IMR-90 (cell line): ENCODE measurements around the gene CDKAL1.

Source experiments
- CTCF ChIP-seq: conservative IDR thresholded peaks from 2 replicates; pipeline ENCODE4 v1.5.1; 2012; ENCODE audit warnings: mild to moderate bottlenecking, low read depth, low read length, improper control_type of control experiment
- MAFK ChIP-seq: IDR thresholded peaks from 2 replicates; pipeline ENCODE4 v1.6.1; 2012; ENCODE audit warnings: low read depth, low read length, improper control_type of control experiment
- MAZ ChIP-seq: IDR thresholded peaks from 2 replicates; pipeline ENCODE4 v1.6.1; 2012; ENCODE audit warnings: low read depth, mild to moderate bottlenecking, low read length, improper control_type of control experiment, moderate library complexity, borderline replicate concordance
- POLR2A ChIP-seq: IDR thresholded peaks from 2 replicates; pipeline ENCODE4 v1.6.1; 2012; ENCODE audit warnings: mild to moderate bottlenecking, low read depth, low read length
- RCOR1 ChIP-seq: IDR thresholded peaks from 2 replicates; pipeline ENCODE4 v1.6.1; 2012; ENCODE audit warnings: mild to moderate bottlenecking, low read length, improper control_type of control experiment; ENCODE audit not compliant: insufficient replicate concordance
- TF ChIP-seq, protein P1 (sequence below): fragments of 150-350 bp; IDR thresholded peaks from 2 replicates; pipeline ENCODE4 v1.6.1; 2017; ENCODE audit warnings: mild to moderate bottlenecking, antibody characterized with exemption, low read length, low read depth

GRCh38 chr6:21141616-21142303 lies 607.5 kb downstream of the CDKAL1 start:
- no peak for TF ChIP-seq CTCF
- no peak for TF ChIP-seq MAZ
- TF ChIP-seq POLR2A, result no peak
- TF ChIP-seq RCOR1, result no peak
- no peak for TF ChIP-seq MAFK
- TF ChIP-seq, protein P1, sequence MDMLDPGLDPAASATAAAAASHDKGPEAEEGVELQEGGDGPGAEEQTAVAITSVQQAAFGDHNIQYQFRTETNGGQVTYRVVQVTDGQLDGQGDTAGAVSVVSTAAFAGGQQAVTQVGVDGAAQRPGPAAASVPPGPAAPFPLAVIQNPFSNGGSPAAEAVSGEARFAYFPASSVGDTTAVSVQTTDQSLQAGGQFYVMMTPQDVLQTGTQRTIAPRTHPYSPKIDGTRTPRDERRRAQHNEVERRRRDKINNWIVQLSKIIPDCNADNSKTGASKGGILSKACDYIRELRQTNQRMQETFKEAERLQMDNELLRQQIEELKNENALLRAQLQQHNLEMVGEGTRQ, result no peak
